SU-DHL-6 (cell line): Measurements from ENCODE around the gene FUBP1.

Experiments used
- H2AFZ ChIP-seq: fragments of 200-600 bp; sonication (generic); 2 replicates; pipeline ENCODE4 v1.6.1; 2014; ENCODE audit warnings: low read depth, mild to moderate bottlenecking, moderate library complexity, mixed read lengths, antibody characterized with exemption, low read length; ENCODE audit not compliant: severe bottlenecking
- H3F3A ChIP-seq: fragments of 200-600 bp; shearing (Covaris generic); 2 replicates; pipeline ENCODE4 v1.6.0; 2016; ENCODE audit warnings: antibody characterized with exemption, mild to moderate bottlenecking; ENCODE audit not compliant: insufficient read depth
- H3K27ac ChIP-seq: fragments of 200-600 bp; sonication (generic); 2 replicates; pipeline ENCODE4 v1.5.1; 2016; ENCODE audit warnings: low read depth, mild to moderate bottlenecking, low read length, moderate library complexity, mixed read lengths
- H3K27me3 ChIP-seq: fragments of 200-600 bp; sonication (generic), shearing (Covaris generic); 2 replicates; pipeline ENCODE4 v1.6.0; 2014; ENCODE audit warnings: mild to moderate bottlenecking, low read length
- H3K36me3 ChIP-seq: fragments of 200-600 bp; sonication (generic); 2 replicates; pipeline ENCODE4 v1.6.1; 2014; ENCODE audit warnings: mild to moderate bottlenecking, low read length, mixed read lengths
- H3K4me2 ChIP-seq: fragments of 300-600, 200-600 bp; shearing (Covaris generic), sonication (generic); 2 replicates; pipeline ENCODE4 v1.6.0; 2014; ENCODE audit warnings: low read length, low read depth, mild to moderate bottlenecking; ENCODE audit not compliant: poor library complexity, severe bottlenecking
- H3K4me3 ChIP-seq: fragments of 200-600 bp; sonication (generic); 2 replicates; pipeline ENCODE4 v1.5.1; 2014; ENCODE audit warnings: antibody characterized with exemption, low read length, mild to moderate bottlenecking, mixed read lengths; ENCODE audit not compliant: insufficient read depth, poor library complexity, severe bottlenecking
- H3K79me2 ChIP-seq: fragments of 200-600 bp; sonication (generic); 2 replicates; pipeline ENCODE4 v1.6.1; 2014; ENCODE audit warnings: mild to moderate bottlenecking, low read length, moderate library complexity; ENCODE audit not compliant: insufficient read depth
- H3K9ac ChIP-seq: fragments of 200-600 bp; sonication (generic); 2 replicates; pipeline ENCODE4 v1.7.0; 2014; ENCODE audit warnings: mild to moderate bottlenecking, low read length
- H3K9me2 ChIP-seq: fragments of 200-600 bp; sonication (generic); replicated peaks from 2 replicates; pipeline ENCODE4 v1.6.1; 2014; ENCODE audit warnings: low read length; ENCODE audit not compliant: insufficient read depth
- H3K9me3 ChIP-seq: fragments of 200-600 bp; sonication (generic); 2 replicates; pipeline ENCODE4 v1.6.1; 2014; ENCODE audit warnings: low read length, mixed read lengths; ENCODE audit not compliant: insufficient read depth
- H4K20me1 ChIP-seq: fragments of 200-600 bp; sonication (generic); 2 replicates; pipeline ENCODE4 v1.6.1; 2014; ENCODE audit warnings: low read depth, mild to moderate bottlenecking, antibody characterized with exemption, low read length, moderate library complexity, mixed read lengths
- CTCF ChIP-seq: fragments of 200-600 bp; sonication (generic); IDR thresholded peaks from one replicate; pipeline ENCODE4 v1.5.1; 2017; ENCODE audit warnings: antibody characterized with exemption, mild to moderate bottlenecking, low read length, moderate library complexity; ENCODE audit not compliant: insufficient read depth, poor library complexity, severe bottlenecking
- EZH2phosphoT487 ChIP-seq: fragments of 200-600 bp; sonication (generic), shearing (Covaris generic); conservative IDR thresholded peaks from 2 replicates; pipeline ENCODE4 v1.6.1; 2018; ENCODE audit warnings: mild to moderate bottlenecking, antibody characterized with exemption, low read length, moderate library complexity, mixed read lengths

The FUBP1 gene

GRCh38 chr1:78005755-78006154 lies 26.9 kb upstream of the FUBP1 start:
- H2AFZ ChIP-seq = no peak overlapping the region
- H3K27ac ChIP-seq = no peak overlapping the region
- peak overlapping the region; percentile 56 for H3K9ac ChIP-seq
- no peaks in the 10 kb centered on the region for H4K20me1 ChIP-seq
- no peaks in the 10 kb centered on the region for H3K27me3 ChIP-seq
- peaks cover 3% of the 10 kb centered on the region for H3K79me2 ChIP-seq
- no peak for TF ChIP-seq CTCF
- TF ChIP-seq EZH2phosphoT487 = no peak
- H3K4me2 ChIP-seq = peak overlapping the region; percentile 86
- H3K36me3 ChIP-seq = 0 out of 2 replicates have a peak, but pooled peaks cover 2% of the 10 kb centered on the region
- no peaks in the 10 kb centered on the region for H3K9me2 ChIP-seq
- peaks cover 39% of the 10 kb centered on the region for H3F3A ChIP-seq
- peak overlapping the region; percentile 60 for H3K4me3 ChIP-seq
- H3K9me3 ChIP-seq = no peaks in the 10 kb centered on the region

- H3K27me3 ChIP-seq = no peaks in the 10 kb centered on the region
- 0 out of 2 replicates have a peak, but pooled peaks cover 2% of the 10 kb centered on the region for H3K36me3 ChIP-seq
- peaks cover 3% of the 10 kb centered on the region for H3K79me2 ChIP-seq
- peak overlapping the region; percentile 24 for H2AFZ ChIP-seq
- H3F3A ChIP-seq = peaks cover 40% of the 10 kb centered on the region
- no peaks in the 10 kb centered on the region for H3K9me2 ChIP-seq
- peak overlapping the region; percentile 56 for H3K9ac ChIP-seq
- H3K27ac ChIP-seq = no peak overlapping the region
- H3K4me3 ChIP-seq = peak overlapping the region; percentile 60
- no peaks in the 10 kb centered on the region for H3K9me3 ChIP-seq
- H4K20me1 ChIP-seq = no peaks in the 10 kb centered on the region
- TF ChIP-seq EZH2phosphoT487 = no peak
- no peak for TF ChIP-seq CTCF
- peak overlapping the region; percentile 86 for H3K4me2 ChIP-seq
Observed at GRCh38 chr1:78005448-78005722, 26.5 kb upstream of the FUBP1 start.

GRCh38 chr1:78004719-78005447 lies 26.0 kb upstream of the FUBP1 start, which contains the start of gene DNAJB4:
DNAJB4 (plus strand) TSS chr1:78004939; CDS start chr1:78005111, 172 bp downstream.
- peaks cover 45% of the 10 kb centered on the region for H3F3A ChIP-seq
- peak within 1 kb of the TSS; percentile 56 for H3K9ac ChIP-seq
- H3K9me2 ChIP-seq = no peaks in the 10 kb centered on the region
- H3K27me3 ChIP-seq = no peaks in the 10 kb centered on the region
- peak within 1 kb of the TSS; percentile 86 for H3K4me2 ChIP-seq
- H3K79me2 ChIP-seq = peaks cover 3% of the 10 kb centered on the region
- 0 out of 2 replicates have a peak, but pooled peaks cover 2% of the 10 kb centered on the region for H3K36me3 ChIP-seq
- TF ChIP-seq CTCF (no peak), EZH2phosphoT487 (no peak)
- no peaks in the 10 kb centered on the region for H4K20me1 ChIP-seq
- H3K9me3 ChIP-seq = no peaks in the 10 kb centered on the region
- H3K27ac ChIP-seq = peak within 1 kb of the TSS; percentile 84
- H3K4me3 ChIP-seq = peak within 1 kb of the TSS; percentile 60
- peak within 1 kb of the TSS; percentile 24 for H2AFZ ChIP-seq
